Upper lobe of left lung (tissue), 4 donors: ENCODE data around the gene NBAS.

Experiments used
- POLR2A ChIP-seq, 4 donors: fragments of 450-650 bp; IDR thresholded peaks; one replicate each; pipeline ENCODE4 v1.5.1; 2016 to 2017; ENCODE audit warnings: antibody characterized with exemption in 4 of 4, mild to moderate bottlenecking in 2 of 4
- TF ChIP-seq, protein P1 (sequence below), 6 experiments: fragments of 450-650 bp in 4 of 6; fragments of 200-600 bp in 2 of 6; sonication (generic) in 2 of 6; IDR thresholded peaks; one replicate each; pipeline ENCODE4 v1.5.1; 2016 to 2019; ENCODE audit warnings: antibody characterized with exemption in 6 of 6

GRCh38 chr2:15159751-15160177 is 401.4 kb downstream of the NBAS start:
- TF ChIP-seq, protein P1, sequence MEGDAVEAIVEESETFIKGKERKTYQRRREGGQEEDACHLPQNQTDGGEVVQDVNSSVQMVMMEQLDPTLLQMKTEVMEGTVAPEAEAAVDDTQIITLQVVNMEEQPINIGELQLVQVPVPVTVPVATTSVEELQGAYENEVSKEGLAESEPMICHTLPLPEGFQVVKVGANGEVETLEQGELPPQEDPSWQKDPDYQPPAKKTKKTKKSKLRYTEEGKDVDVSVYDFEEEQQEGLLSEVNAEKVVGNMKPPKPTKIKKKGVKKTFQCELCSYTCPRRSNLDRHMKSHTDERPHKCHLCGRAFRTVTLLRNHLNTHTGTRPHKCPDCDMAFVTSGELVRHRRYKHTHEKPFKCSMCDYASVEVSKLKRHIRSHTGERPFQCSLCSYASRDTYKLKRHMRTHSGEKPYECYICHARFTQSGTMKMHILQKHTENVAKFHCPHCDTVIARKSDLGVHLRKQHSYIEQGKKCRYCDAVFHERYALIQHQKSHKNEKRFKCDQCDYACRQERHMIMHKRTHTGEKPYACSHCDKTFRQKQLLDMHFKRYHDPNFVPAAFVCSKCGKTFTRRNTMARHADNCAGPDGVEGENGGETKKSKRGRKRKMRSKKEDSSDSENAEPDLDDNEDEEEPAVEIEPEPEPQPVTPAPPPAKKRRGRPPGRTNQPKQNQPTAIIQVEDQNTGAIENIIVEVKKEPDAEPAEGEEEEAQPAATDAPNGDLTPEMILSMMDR (IDR thresholded peaks at IDR 0.05): peak in 3 of 6 experiments; percentile 29 to 46 (median 43)
- TF ChIP-seq POLR2A (IDR thresholded peaks at IDR 0.05): no peak
